ENCODE results near the gene TIE1.

Gene TIE1

GRCh38 chr1:43339584-43340232, 38.9 kb downstream of the TIE1 start:
- no peak for DNase-seq

GRCh38 chr1:43340559-43340958, 39.8 kb downstream of the TIE1 start:
- DNase-seq, result no peak

GRCh38 chr1:43344267-43344850, 43.6 kb downstream of the TIE1 start:
- DNase-seq, result peak; percentile 73

- peak; percentile 93 for DNase-seq
These were observed 44.3 kb downstream of the TIE1 start for GRCh38 chr1:43345120-43345519.

GRCh38 chr1:43346636-43347035, 45.9 kb downstream of the TIE1 start:
- DNase-seq, result no peak

GRCh38 chr1:43348343-43348808, 47.6 kb downstream of the TIE1 start:
- no peak for DNase-seq

GRCh38 chr1:43348809-43349593, 48.2 kb downstream of the TIE1 start:
- DNase-seq, result no peak

GRCh38 chr1:43349594-43350306, 49.0 kb downstream of the TIE1 start:
- DNase-seq, result no peak

GRCh38 chr1:43350976-43351375, 50.2 kb downstream of the TIE1 start:
- DNase-seq, result no peak

GRCh38 chr1:43351421-43352350, 50.9 kb downstream of the TIE1 start:
- no peak for DNase-seq

GRCh38 chr1:43352351-43352705, 51.5 kb downstream of the TIE1 start:
- DNase-seq, result no peak

- DNase-seq, result no peak
These were observed 52.1 kb downstream of the TIE1 start for GRCh38 chr1:43352881-43353280.

- no peak for DNase-seq
These were observed 53.7 kb downstream of the TIE1 start for GRCh38 chr1:43354471-43354870.

GRCh38 chr1:43354936-43355335, 54.2 kb downstream of the TIE1 start:
- DNase-seq, result no peak

- DNase-seq, result no peak
These were observed 56.5 kb downstream of the TIE1 start for GRCh38 chr1:43357251-43357650.

- peak; percentile 72 for DNase-seq
These were observed 57.5 kb downstream of the TIE1 start for GRCh38 chr1:43358121-43358745.

GRCh38 chr1:43358746-43359693, 58.2 kb downstream of the TIE1 start, which contains the start of gene CDC20:
TSS of gene CDC20 (plus strand) at chr1:43358981. CDS start at chr1:43359216, 235 bp downstream.
- peak; percentile 99 for DNase-seq

- no peak for DNase-seq
These were observed 58.9 kb downstream of the TIE1 start for GRCh38 chr1:43359696-43360095.

- DNase-seq, result no peak
These were observed 59.8 kb downstream of the TIE1 start for GRCh38 chr1:43360616-43361015.

GRCh38 chr1:43363283-43363934, 62.6 kb downstream of the TIE1 start:
- peak; percentile 39 for DNase-seq

All from hematopoietic multipotent progenitor cell treated with erythropoietin and hydrocortisone succinate and interleukin-3 and kit ligand, for 6 days (in vitro differentiated cells).